Fibroblast of skin of left quadriceps (primary cell): Measurements from ENCODE around the gene TAF11.
"Not testable (repeated sequence)": the region's sequence is repeated elsewhere in the genome, so short reads cannot be mapped to it uniquely, and the experiment has no call there.

Experiments
- DNase-seq, 2 experiments: peaks; one replicate each; pipeline ENCODE4 v3.0.0-alpha.2; 2013; ENCODE audit warnings: low read depth in 2 of 2

The TAF11 gene, protein sequence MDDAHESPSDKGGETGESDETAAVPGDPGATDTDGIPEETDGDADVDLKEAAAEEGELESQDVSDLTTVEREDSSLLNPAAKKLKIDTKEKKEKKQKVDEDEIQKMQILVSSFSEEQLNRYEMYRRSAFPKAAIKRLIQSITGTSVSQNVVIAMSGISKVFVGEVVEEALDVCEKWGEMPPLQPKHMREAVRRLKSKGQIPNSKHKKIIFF

GRCh38 chr6:34887753-34888513, at the start of gene TAF11:
Gene TAF11, minus strand, starts transcription at chr6:34888042. Its CDS starts 85 bp downstream, at chr6:34887957.
- peak; percentile 86 to 87 for DNase-seq

GRCh38 chr6:34934516-34934915, 46.7 kb upstream of the TAF11 start:
- peak; percentile 43 to 56 for DNase-seq

- not testable (repeated sequence) for DNase-seq
Measured at GRCh38 chr6:34932202-34932601, 44.4 kb upstream of the TAF11 start.

GRCh38 chr6:34930221-34930620, 42.4 kb upstream of the TAF11 start:
- no peak for DNase-seq

DNA sequence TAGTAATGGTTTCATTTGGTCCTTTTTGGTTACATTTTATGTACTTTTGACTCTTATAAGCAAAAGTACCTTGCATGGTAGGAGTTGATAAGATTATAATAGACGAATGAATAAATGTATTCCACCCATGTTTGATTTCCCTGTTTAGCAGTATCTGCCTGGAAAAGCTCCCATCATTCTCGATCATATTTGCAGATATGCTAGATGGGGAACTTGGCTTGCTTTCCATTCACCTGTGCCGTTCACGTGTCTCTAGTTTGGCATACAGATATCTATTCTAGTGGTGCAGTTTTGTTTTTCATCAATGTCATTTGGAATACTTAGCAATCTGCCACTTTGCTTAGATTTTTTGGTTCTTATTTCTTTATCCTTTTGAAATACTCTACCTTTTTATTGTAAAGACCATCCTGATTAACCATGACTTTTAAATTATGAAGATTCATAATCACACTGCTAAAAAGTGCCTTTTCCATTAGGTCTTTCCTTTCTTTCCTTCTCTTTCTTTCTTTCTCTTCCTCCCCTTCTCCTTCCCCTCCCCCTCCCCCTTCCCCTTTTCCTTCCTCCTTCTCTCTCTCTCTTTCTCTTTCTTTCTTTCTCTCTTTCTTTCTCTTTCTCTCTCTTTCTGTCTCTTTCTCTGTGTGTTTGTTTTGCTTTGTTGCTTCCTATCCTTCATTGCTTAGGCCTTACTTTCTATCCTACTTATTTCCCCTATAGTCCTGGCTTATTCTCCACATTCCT, 41.6 kb upstream of the TAF11 start:
- DNase-seq = no peak

- no peak for DNase-seq
Measured at GRCh38 chr6:34928695-34929094, 40.9 kb upstream of the TAF11 start.

DNA sequence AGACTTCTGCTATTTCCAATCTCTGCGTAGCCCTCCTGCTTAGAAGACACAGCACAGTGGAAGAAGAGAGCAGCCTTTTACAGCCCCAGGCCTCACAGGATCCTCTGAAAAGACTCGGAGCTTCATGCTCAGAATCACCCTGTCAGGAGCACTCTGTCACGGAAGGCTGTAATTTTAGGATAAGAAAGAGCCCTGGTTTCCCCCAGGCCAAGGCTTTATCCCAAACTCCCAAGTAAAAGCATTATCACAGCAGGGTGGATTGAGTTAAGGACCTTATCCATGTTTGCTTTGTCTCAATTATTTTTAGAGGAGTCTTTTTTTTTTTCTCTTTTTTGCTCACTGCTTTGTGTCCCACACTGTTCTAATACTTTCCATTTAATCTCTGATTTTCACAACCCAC, 40.4 kb upstream of the TAF11 start:
- DNase-seq = no peak

GRCh38 chr6:34926655-34927054, 38.8 kb upstream of the TAF11 start:
- peak; percentile 11 to 12 for DNase-seq

DNA sequence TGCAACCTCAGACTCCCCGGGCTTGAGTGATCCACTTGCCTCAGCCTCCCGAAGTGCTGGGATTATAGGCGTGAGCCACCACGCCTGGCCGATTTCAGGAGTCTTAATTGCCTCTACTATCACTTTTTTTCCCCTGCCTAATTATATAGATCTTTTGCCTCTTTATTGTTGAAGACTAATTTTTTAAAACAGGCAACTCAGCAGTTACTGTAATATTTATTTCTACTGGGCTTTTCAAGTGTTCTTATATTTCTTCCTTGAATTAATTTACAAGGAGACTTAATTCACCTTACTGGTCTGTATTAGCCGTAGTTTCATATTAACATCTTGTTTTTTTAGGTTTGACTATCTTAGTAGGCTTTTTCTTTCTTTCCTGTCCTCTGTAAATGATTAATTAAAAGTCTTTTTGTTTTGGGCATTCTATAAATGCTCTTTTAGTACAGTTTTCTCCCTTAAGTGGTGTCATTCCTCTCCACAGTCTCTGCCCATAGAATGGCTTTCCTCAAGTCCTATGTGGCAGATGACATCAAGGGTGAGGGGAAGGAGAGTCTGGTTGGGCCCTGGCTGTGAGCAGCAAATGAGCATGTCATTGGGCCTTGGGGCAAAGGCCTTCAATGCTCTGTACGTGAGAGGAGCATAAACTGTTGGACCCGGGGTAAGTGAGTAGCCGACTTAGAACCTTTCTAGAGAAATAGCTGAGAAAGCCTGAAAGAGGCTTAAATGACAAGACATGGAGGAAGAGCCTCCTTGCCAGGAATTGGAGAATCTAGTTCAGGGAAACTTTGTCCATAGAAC, 37.2 kb upstream of the TAF11 start:
- no peak for DNase-seq

- peak in 1 of 2 experiments; percentile 9 for DNase-seq
Measured at GRCh38 chr6:34922177-34922663, 34.4 kb upstream of the TAF11 start.

DNA sequence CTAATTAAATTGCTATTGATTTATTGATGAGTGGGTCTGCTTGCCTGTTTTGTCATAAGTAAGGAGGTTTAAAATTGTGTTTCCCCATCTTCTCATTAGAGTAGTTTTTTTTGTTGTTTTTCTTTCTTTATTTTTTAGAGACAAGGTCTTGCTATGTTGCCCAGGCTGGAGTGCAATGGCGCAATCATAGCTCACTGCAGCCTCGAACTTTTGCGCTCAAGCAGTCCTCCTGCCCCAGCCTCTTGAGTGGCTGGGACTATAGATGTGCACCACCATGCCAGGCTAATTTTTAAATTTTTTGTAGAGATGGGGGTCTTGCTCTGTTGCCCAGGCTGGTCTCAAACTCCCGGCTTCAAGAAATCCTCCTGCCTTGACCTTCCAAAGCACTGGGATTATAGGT, 32.3 kb upstream of the TAF11 start:
- no peak for DNase-seq

- no peak for DNase-seq
Measured at GRCh38 chr6:34919651-34920050, 31.8 kb upstream of the TAF11 start.

- DNase-seq = no peak
Measured at GRCh38 chr6:34917626-34918285, 29.9 kb upstream of the TAF11 start.

- no peak for DNase-seq
Measured at GRCh38 chr6:34916348-34916967, 28.6 kb upstream of the TAF11 start.

GRCh38 chr6:34914358-34914757, 26.5 kb upstream of the TAF11 start:
- peak in 1 of 2 experiments; percentile 3 for DNase-seq

DNA sequence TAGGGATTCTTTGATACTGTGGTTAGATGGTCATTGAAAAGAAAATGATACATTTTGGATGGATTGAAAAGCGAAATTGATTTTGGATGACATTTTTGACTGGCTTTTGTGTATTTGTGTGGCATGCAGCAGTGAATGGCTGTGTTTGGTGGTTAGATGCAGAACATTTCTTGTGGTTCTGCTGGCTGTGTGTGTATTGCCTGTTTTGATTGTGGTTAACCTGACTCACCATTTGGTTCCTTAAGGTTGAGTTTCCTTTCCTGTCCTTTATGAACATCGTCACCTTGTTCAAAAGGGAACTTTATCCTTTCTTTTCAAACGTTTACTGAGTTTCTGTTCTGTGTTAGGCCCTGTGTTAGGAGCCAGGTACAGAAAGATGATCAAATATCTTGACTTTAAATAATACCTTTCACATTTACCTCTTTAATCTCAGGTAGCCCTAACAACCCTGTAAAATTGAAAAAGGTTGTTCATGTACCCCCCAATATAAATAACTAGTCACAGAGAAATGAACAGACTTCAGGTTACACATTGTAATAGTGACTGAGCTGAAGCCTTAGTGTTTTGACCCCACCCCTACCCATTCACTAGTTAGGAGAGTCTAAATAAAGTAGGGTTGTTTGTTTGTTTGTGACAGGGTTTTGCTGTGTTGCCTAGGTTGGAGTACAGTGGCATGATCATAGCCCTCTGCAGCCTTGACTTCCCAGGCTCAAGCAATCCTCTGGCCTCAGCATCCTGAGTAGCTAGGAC, 25.0 kb upstream of the TAF11 start:
- DNase-seq = peak; percentile 22 to 25

- DNase-seq = no peak
Measured at GRCh38 chr6:34911822-34912221, 24.0 kb upstream of the TAF11 start.

- DNase-seq = no peak
Measured at GRCh38 chr6:34909320-34909883, 21.6 kb upstream of the TAF11 start.

GRCh38 chr6:34908194-34908593, 20.4 kb upstream of the TAF11 start:
- DNase-seq = no peak

GRCh38 chr6:34906826-34907225, 19.0 kb upstream of the TAF11 start:
- DNase-seq = no peak
